ENCODE results near the gene NCOA1. TPM values are rescaled to one million over a fixed set of nuclear protein-coding genes. Genes with fewer than 3 reads are reported as not detected.
"Not testable (repeated sequence)": the region's sequence is repeated elsewhere in the genome, so short reads cannot be mapped to it uniquely, and the experiment has no call there.

Gene NCOA1
- total and polyA plus RNA-seq, 2 donors (not counting 3 experiments of a cell fraction or from before 2014, with no cell fraction given), result 11.4 to 14.1 TPM

DNA sequence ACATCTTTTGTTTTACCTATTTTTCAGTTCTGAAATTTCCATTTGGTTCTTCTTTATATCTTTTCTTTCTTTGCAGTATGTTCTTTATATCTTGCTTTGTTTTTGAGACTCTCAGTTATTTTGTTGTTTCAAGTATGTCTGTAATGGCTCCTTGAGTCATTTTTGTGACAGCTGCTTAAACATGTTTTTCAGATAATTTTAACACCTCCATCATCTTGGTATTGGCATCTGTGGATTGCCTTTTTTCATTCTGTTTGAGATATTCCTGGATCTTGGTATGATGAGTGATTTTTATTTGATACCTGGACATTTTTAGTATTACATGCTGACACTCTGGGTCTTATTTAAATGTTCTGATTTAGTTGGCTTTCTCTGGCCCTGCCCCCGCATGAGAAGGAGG is 89.5 kb downstream of the NCOA1 start:
- BruUV-seq (replicated peaks), result no TSS peak
- Histone ChIP-seq H3K36me3 (ENCODE audit: control insufficient read depth in 2 of 2, extremely low read depth in 1 of 2, insufficient read depth in 2 of 2, low read length in 2 of 2) (no peaks in the 10 kb centered on the region), H4K20me1 (replicated peaks; ENCODE audit: control insufficient read depth, extremely low read depth, insufficient read depth, low read length) (no peaks in the 10 kb centered on the region), H2AFZ (ENCODE audit: low read depth, low read length) (no peak overlapping the region), H3K9me3 (replicated peaks; ENCODE audit: control insufficient read depth, insufficient read depth, low read length) (no peaks in the 10 kb centered on the region), H3K79me2 (ENCODE audit: control insufficient read depth, insufficient read depth, low read length) (no peaks in the 10 kb centered on the region), H3K9me1 (replicated peaks; ENCODE audit: control insufficient read depth, extremely low read depth, insufficient read depth, low read length) (no peaks in the 10 kb centered on the region), H3K27ac (ENCODE audit: insufficient read depth, low read depth, low read length) (no peak overlapping the region), H3K4me3 (replicated peaks in 1 of 3; ENCODE audit: insufficient read depth in 1 of 3, low read depth in 1 of 3, low read length in 3 of 3) (no peak overlapping the region), H3K4me2 (ENCODE audit: insufficient read depth, low read length) (no peak overlapping the region), H3K9ac (replicated peaks; ENCODE audit: extremely low read depth, insufficient read depth, low read length) (no peak overlapping the region), H3K4me1 (ENCODE audit: control insufficient read depth, extremely low read depth, insufficient read depth, low read length) (peaks cover 9% of the 10 kb centered on the region), H3K27me3 (ENCODE audit: control insufficient read depth in 2 of 2, insufficient read depth in 2 of 2, low read length in 2 of 2) (no peaks in the 10 kb centered on the region)
- no peak for FAIRE-seq
- intact Hi-C loops (cut with micrococcal nuclease), result no loop called here
- DNase-seq (ENCODE audit: low read depth, low spot score), result no peak
- no peak for TF ChIP-seq GATA2 (IDR thresholded peaks at IDR 0.05; ENCODE audit: insufficient read depth, insufficient read length, low read depth, low read length)
- TF ChIP-seq MYC (IDR thresholded peaks at IDR 0.05; ENCODE audit: low read depth, low read length), result no peak
- no peak for TF ChIP-seq POLR2AphosphoS5 (IDR thresholded peaks at IDR 0.05; ENCODE audit: insufficient read depth, low read depth, low read length)
- TF ChIP-seq CTCF (IDR thresholded peaks at IDR 0.05; ENCODE audit: extremely low read depth in 1 of 2, insufficient read depth in 1 of 2, low read depth in 1 of 2, low read length in 2 of 2), result no peak
- no peak for TF ChIP-seq JUN (IDR thresholded peaks at IDR 0.05; ENCODE audit: borderline replicate concordance, insufficient read depth, insufficient read length, low read depth)
- TF ChIP-seq, protein P1, sequence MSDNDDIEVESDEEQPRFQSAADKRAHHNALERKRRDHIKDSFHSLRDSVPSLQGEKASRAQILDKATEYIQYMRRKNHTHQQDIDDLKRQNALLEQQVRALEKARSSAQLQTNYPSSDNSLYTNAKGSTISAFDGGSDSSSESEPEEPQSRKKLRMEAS (IDR thresholded peaks at IDR 0.05; ENCODE audit: insufficient read depth, insufficient read length), result no peak
- TF ChIP-seq POLR2A (IDR thresholded peaks at IDR 0.05; ENCODE audit: low read depth, low read length), result no peak
- no peak for TF ChIP-seq FOS (IDR thresholded peaks at IDR 0.05; ENCODE audit: borderline replicate concordance, insufficient read depth, low read length)
- POLR2A ChIA-PET, result no interaction called here
- CTCF ChIA-PET, result interaction anchor here (1.1 to 1.9 kb wide), 3 partner anchors 11 to 159 kb away, joined by 3 to 5 read pairs (median 4); no protein-coding TSS in a partner anchor
- dilution Hi-C loops (cut with MboI; ENCODE audit: extremely low pct_ligation_motif_present, low sequenced_read_pairs), result no loop called here

DNA sequence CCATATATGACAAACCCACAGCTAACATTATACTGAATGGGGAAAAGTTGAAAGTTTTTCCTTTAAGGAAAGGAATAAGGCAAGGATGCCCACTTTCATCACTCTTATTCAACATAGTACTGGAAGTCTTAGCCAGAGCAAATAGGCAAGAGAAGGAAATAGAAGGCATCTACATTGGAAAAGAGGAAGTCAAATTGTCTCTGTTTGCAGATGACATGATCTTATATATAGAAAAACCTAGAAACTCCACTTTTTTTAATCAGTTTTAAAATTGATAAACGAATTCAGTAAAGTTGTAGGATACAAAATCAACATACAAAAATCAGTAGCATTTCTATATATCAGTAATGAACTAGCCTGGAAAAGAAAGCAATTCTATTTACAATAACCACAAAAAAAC is 90.9 kb downstream of the NCOA1 start:
- intact Hi-C loops (cut with micrococcal nuclease); POLR2A ChIA-PET; H3K9me3 ChIP-seq (replicated peaks; ENCODE audit: control insufficient read depth, insufficient read depth, low read length); H3K79me2 ChIP-seq (ENCODE audit: control insufficient read depth, insufficient read depth, low read length); H3K9me1 ChIP-seq (replicated peaks; ENCODE audit: control insufficient read depth, extremely low read depth, insufficient read depth, low read length); H3K27ac ChIP-seq (ENCODE audit: insufficient read depth, low read depth, low read length); H3K4me3 ChIP-seq (replicated peaks in 1 of 3; ENCODE audit: insufficient read depth in 1 of 3, low read depth in 1 of 3, low read length in 3 of 3); H3K4me2 ChIP-seq (ENCODE audit: insufficient read depth, low read length); H3K4me1 ChIP-seq (ENCODE audit: control insufficient read depth, extremely low read depth, insufficient read depth, low read length); H2AFZ ChIP-seq (ENCODE audit: low read depth, low read length); BruUV-seq (replicated peaks); DNase-seq (ENCODE audit: low read depth, low spot score); H4K20me1 ChIP-seq (replicated peaks; ENCODE audit: control insufficient read depth, extremely low read depth, insufficient read depth, low read length); H3K36me3 ChIP-seq (ENCODE audit: control insufficient read depth in 2 of 2, extremely low read depth in 1 of 2, insufficient read depth in 2 of 2, low read length in 2 of 2); CTCF ChIA-PET; dilution Hi-C loops (cut with MboI; ENCODE audit: extremely low pct_ligation_motif_present, low sequenced_read_pairs); H3K27me3 ChIP-seq (ENCODE audit: control insufficient read depth in 2 of 2, insufficient read depth in 2 of 2, low read length in 2 of 2); H3K9ac ChIP-seq (replicated peaks; ENCODE audit: extremely low read depth, insufficient read depth, low read length); FAIRE-seq: not testable (repeated sequence)

Data from endothelial cell of umbilical vein (primary cell).